Astrocyte of the spinal cord (primary cell): ENCODE data around the gene TIMP1.
A peak's percentile ranks its signal among the peaks of the same experiment; 100 is the strongest.

ENCODE experiments used
- DNase-seq: peaks from one replicate; pipeline ENCODE4 v3.0.0; 2011; ENCODE audit warnings: low read depth, low spot score
- H3K4me3 ChIP-seq: 2 replicates; pipeline ENCODE4 v1.5.1; 2011; ENCODE audit warnings: low read depth, mild to moderate bottlenecking, low read length, moderate library complexity
- in situ Hi-C: cut with HindIII; loops from 2 replicates; pipeline ENCODE4 v1.10.0; 2017; ENCODE audit warnings: low sequenced_read_pairs
- TF ChIP-seq, protein P1 (sequence below): IDR thresholded peaks from 2 replicates; pipeline ENCODE4 v1.5.1; 2012; ENCODE audit warnings: low read depth, mild to moderate bottlenecking, low read length, inconsistent platforms

Gene TIMP1

GRCh38 chrX:47581731-47582647 is at the start of gene TIMP1:
Gene TIMP1, plus strand, starts transcription at chrX:47582436. Its CDS starts 980 bp downstream, at chrX:47583416.
- DNase-seq: peak; percentile 92
- TF ChIP-seq, protein P1, sequence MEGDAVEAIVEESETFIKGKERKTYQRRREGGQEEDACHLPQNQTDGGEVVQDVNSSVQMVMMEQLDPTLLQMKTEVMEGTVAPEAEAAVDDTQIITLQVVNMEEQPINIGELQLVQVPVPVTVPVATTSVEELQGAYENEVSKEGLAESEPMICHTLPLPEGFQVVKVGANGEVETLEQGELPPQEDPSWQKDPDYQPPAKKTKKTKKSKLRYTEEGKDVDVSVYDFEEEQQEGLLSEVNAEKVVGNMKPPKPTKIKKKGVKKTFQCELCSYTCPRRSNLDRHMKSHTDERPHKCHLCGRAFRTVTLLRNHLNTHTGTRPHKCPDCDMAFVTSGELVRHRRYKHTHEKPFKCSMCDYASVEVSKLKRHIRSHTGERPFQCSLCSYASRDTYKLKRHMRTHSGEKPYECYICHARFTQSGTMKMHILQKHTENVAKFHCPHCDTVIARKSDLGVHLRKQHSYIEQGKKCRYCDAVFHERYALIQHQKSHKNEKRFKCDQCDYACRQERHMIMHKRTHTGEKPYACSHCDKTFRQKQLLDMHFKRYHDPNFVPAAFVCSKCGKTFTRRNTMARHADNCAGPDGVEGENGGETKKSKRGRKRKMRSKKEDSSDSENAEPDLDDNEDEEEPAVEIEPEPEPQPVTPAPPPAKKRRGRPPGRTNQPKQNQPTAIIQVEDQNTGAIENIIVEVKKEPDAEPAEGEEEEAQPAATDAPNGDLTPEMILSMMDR: no peak
- in situ Hi-C loops: no loop called here
- peak within 1 kb of the TSS; percentile 73 for H3K4me3 ChIP-seq

GRCh38 chrX:47539860-47540259 is 42.4 kb upstream of the TIMP1 start:
- in situ Hi-C loops: no loop called here

GRCh38 chrX:47540754-47541538 is 41.3 kb upstream of the TIMP1 start:
- TF ChIP-seq, protein P1: peak; percentile 62
- in situ Hi-C loops: no loop called here
- peak; percentile 91 for DNase-seq
- H3K4me3 ChIP-seq: no peak overlapping the region

More at GRCh38 chrX:47539860-47540259, 42.4 kb upstream of the TIMP1 start:
- H3K4me3 ChIP-seq: no peak overlapping the region
- peak; percentile 1 for DNase-seq
- TF ChIP-seq, protein P1: no peak

DNA sequence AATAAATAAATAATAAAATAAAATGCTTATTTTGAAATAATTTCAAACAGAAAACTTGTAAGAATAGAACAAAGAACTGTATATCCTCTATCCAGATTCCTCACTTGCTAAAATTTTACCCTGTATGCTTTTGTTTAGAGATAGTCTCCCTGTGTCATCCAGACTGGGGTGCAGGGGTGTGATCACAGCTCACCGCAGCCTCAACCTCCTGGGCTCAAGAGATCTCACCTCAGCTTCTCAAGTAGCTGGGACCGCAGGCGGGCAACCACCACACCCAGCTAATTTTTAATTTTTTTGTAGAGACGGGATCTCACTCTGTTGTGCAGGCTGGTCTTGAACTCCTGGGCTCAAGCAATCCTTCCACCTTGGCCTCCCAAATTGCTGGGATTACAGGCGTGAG is 38.7 kb upstream of the TIMP1 start:
- TF ChIP-seq, protein P1: no peak
- no peak for DNase-seq

DNA sequence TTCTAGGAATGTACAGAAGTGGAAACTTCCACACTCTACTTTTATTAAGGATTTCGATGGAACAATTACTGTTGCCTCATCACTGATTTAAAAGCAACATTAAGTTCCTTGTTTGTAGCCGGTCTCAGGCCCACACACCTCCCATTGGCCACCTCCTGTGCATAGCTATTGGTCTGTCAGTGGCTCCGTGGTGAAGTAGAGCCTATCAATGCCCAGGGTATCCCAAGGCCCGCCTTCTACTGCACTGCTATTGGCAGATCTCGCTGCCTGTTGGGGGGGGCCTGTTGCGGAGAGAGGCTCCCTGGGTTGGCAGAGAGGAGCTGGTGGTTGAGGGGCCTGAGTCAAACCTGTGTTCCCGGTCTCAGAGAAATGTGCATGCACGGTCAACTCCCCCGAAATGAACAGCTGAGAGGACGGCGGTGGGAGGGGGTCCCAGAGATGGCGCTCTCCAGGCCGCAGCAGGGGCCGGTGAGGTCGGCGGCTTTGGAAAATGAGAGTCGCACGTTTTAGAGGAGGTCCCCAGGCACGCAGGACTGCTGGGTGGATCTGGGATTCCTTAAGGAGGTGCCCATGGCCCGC is 26.1 kb upstream of the TIMP1 start:
- peak overlapping the region; percentile 43 for H3K4me3 ChIP-seq
- in situ Hi-C loops: no loop called here
- TF ChIP-seq, protein P1: no peak
- peak; percentile 93 for DNase-seq

More for the DNA sequence above, 38.7 kb upstream of the TIMP1 start:
- no peak overlapping the region for H3K4me3 ChIP-seq
- in situ Hi-C loops: no loop called here

- no peak for DNase-seq
- H3K4me3 ChIP-seq: no peak overlapping the region
- TF ChIP-seq, protein P1: no peak
- in situ Hi-C loops: no loop called here
Measured at GRCh38 chrX:47558436-47558835, 23.8 kb upstream of the TIMP1 start.
